Measurements from ENCODE around the gene PTGS1.

Gene PTGS1

DNA sequence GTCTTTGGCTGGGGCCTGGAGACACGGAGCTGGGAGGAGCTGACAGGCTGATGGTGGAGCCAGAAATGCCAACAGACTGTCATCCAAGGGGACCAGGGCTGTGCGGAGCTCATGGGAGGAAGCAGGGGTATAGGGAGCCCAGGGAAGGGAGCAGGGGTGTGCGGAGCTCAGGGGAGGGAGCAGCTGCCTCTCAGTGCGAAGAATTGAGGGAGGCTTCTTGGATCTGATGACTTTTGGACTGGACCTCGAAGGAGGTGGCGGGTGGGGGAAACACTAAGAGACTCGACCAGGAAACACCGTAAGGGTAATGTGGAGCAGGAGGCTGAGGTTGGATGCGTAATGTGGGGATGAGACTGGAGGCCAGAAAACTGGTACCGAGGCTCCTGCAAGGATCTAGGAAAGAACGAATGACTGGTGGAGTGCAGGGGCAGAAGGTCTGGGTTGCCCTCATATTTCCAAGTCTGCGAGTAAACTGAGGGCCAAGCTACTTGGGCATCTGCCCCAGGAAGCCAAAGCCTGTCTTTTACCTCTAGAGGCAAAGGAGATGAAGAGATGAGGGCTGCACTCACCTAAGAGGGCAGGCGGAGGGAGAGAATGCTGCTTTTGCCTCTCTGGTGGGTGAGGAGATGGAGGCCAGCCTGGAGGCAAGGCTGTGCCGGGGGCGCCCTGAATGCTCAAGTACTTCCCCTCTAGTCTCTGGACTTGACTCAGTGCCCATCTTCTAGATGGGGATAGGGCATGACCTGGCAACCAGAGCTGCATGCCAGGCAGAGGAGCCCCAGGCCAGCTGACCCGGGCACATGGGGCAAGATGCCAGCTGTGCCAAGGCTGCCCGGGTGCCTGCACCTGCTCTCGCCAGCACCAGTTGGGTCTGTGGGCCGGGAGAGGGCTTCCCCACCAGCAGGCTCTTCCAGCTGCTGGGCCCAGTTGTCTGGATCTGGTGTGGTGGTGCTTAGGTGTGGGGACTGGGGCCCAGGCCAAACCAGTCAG is 2.3 kb downstream of the PTGS1 start:
- H3K4me3 ChIP-seq (replicated peaks; ENCODE audit: low read depth, low read length) = peak overlapping the region; percentile 57
- no peak for DNase-seq (ENCODE audit: extremely low read depth, low read depth)
- TF ChIP-seq, protein P1, sequence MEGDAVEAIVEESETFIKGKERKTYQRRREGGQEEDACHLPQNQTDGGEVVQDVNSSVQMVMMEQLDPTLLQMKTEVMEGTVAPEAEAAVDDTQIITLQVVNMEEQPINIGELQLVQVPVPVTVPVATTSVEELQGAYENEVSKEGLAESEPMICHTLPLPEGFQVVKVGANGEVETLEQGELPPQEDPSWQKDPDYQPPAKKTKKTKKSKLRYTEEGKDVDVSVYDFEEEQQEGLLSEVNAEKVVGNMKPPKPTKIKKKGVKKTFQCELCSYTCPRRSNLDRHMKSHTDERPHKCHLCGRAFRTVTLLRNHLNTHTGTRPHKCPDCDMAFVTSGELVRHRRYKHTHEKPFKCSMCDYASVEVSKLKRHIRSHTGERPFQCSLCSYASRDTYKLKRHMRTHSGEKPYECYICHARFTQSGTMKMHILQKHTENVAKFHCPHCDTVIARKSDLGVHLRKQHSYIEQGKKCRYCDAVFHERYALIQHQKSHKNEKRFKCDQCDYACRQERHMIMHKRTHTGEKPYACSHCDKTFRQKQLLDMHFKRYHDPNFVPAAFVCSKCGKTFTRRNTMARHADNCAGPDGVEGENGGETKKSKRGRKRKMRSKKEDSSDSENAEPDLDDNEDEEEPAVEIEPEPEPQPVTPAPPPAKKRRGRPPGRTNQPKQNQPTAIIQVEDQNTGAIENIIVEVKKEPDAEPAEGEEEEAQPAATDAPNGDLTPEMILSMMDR (IDR thresholded peaks at IDR 0.05; ENCODE audit: low read depth, low read length, missing control alignments) = no peak

DNA sequence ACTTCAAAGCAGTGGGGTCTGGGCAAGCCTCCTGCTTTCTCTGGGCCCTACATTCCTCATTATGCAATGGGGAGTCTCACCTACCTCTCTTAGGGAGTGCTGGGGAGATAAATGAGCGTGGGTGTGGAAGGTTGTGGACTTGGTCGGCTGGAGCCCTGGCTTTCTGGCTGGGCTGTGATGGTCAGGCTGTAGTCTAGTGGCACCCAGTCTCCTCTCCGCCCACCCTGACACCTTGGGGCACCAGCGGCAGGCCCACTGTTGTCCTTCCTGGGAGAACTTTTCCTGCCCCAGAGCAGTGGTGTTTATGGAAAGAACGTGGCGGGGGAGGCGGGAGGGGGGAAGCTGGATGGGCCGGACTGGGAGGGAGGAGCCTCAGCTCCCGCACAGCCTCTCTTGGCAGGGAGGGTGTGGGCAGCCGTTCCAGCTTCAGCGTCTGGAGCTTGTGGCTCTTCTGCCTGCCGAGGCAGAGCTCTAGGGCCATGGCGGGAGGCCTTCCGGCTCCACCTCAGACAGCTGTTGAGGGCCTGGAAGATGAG is 4.1 kb downstream of the PTGS1 start:
- H3K4me3 ChIP-seq (replicated peaks; ENCODE audit: low read depth, low read length) = peak overlapping the region; percentile 57
- peak; percentile 75 for DNase-seq (ENCODE audit: extremely low read depth, low read depth)
- TF ChIP-seq, protein P1 (IDR thresholded peaks at IDR 0.05; ENCODE audit: low read depth, low read length, missing control alignments) = no peak

DNA sequence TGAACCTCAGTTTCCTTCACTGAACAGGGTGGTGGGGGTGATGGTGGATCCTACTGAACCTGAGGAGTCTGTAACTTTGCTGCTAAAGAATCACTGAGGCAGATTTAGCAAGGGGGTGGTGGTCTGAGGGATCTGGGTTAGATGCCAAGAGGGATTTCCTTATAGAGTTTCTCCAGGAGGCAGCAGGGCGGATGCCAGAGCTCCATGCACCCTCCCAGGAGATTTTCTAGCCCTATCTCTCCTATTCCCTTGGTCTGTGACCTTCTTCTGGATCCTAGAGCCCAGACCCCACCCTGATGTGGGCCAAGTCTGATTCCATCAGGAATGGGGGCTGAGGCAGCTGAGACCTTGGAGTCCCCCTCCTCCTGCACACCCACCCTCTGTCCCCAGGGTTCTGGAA is 6.0 kb downstream of the PTGS1 start:
- no peak overlapping the region for H3K4me3 ChIP-seq (replicated peaks; ENCODE audit: low read depth, low read length)
- TF ChIP-seq, protein P1 (IDR thresholded peaks at IDR 0.05; ENCODE audit: low read depth, low read length, missing control alignments) = no peak
- no peak for DNase-seq (ENCODE audit: extremely low read depth, low read depth)

DNA sequence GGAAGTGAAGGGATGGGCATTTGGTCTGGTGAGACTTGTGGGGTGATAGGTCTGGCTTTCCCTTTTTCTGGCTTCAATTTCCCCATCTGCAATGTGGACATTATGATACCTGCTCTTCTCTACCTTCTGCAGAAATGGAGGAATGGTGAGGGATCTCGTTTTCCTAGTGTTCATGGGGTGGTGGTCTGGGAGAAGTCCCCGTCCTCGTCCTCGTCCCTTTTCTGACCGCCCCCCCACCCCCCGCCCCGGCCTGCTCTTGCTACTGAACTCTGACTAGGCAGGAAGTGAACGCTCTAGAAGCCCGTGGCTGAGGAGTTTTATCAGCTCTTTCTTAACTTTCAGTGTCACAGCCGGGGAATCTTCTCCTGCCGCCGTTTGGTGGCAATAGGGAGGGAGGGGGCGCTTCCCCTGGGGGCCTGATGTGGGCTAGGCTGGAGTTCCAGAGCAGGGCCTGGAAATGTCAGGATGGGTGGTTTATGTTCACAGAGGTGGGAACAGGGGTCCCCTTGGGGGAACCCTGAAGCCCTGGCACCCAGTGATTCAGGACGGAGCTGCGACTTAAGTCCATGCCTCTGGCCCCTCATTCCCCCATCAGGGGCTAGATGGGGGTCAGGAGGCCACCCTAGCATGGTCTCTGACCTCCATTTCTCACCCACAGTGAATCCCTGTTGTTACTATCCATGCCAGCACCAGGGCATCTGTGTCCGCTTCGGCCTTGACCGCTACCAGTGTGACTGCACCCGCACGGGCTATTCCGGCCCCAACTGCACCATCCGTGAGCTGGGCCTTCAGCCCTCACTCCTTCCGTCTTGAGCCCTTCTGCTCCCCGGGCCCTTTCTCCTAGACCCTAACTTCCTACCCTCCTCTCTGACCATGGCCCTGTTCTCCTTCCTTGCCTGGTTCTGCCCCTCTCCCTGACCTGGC is 6.7 kb downstream of the PTGS1 start:
- H3K4me3 ChIP-seq (replicated peaks; ENCODE audit: low read depth, low read length) = no peak overlapping the region
- DNase-seq (ENCODE audit: extremely low read depth, low read depth) = no peak

DNA sequence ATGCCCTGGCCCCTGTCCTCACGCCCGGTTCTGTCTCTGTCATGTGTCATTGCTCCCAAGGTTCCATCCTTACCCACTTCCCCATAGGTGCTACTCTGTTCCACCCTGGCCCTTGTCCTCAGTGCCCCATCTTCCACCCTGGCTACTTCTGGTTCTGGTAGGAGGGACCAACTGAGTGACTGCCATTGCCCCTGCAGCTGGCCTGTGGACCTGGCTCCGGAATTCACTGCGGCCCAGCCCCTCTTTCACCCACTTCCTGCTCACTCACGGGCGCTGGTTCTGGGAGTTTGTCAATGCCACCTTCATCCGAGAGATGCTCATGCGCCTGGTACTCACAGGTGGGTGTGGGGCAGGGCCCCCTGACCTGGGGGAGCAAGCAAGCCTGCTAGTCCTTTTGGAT is 7.4 kb downstream of the PTGS1 start:
- TF ChIP-seq, protein P1 (IDR thresholded peaks at IDR 0.05; ENCODE audit: low read depth, low read length, missing control alignments) = no peak
- no peak for DNase-seq (ENCODE audit: extremely low read depth, low read depth)
- no peak overlapping the region for H3K4me3 ChIP-seq (replicated peaks; ENCODE audit: low read depth, low read length)

More for the DNA sequence above, 6.7 kb downstream of the PTGS1 start:
- TF ChIP-seq, protein P1 (IDR thresholded peaks at IDR 0.05; ENCODE audit: low read depth, low read length, missing control alignments) = no peak

DNA sequence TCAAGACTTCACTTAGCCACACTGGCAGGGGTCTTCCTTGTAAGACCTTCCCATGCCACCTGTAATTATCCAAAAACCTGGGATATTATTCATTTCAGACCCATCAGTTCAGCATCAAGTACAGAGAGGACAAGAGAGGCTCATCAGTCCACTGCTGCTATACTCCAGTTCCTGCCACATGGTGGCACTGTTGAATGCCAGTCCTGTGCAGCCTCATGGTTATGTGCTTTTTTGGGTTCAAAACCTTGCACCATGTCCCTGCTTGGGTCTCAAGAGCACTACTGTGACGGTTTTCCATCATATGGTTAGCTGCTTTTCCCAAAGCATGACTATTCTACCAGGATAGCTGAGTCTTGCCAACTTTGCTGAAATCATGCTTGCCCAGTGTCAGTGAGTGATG is 8.5 kb downstream of the PTGS1 start:
- TF ChIP-seq, protein P1 (IDR thresholded peaks at IDR 0.05; ENCODE audit: low read depth, low read length, missing control alignments) = peak; percentile 55
- no peak for DNase-seq (ENCODE audit: extremely low read depth, low read depth)
- H3K4me3 ChIP-seq (replicated peaks; ENCODE audit: low read depth, low read length) = no peak overlapping the region

Data from HFF-Myc (cell line).